GM12878 (cell line): ENCODE results near the gene PRCP. TPM values are rescaled to one million over a fixed set of nuclear protein-coding genes. Genes with fewer than 3 reads are reported as not detected.

Source experiments
- ATAC-seq: fragments of 200-7000 bp; cut with Tn5 transposase; 3 replicates; pipeline ENCODE4 v1.9.1; 2020; ENCODE audit warnings: mild to moderate bottlenecking, moderate library complexity
- BruUV-seq: library from RNA; stranded (reverse); fragments of 400-500 nt; replicated peaks from 2 replicates; lab custom pipeline; 2021; lab: Mats Ljungman, UMichigan
- CTCF ChIA-PET: fragments of 300-600 bp; sonication (Branson Sonifier 250); formaldehyde crosslinking; extraction: SDS; loops from one replicate; lab custom pipeline; 2021; ENCODE audit warnings: inconsistent platforms; lab: Yijun Ruan, JAX
- POLR2A ChIA-PET: fragments of 350-600 bp; formaldehyde crosslinking; extraction: SDS; loops from one replicate; lab custom pipeline; 2021; ENCODE audit warnings: inconsistent platforms; lab: Charles Lee
- RAD21 ChIA-PET: fragments of 300-600 bp; sonication (Branson Sonifier 250); formaldehyde crosslinking; loops from one replicate; lab custom pipeline; 2023; ENCODE audit warnings: antibody characterized with exemption; ENCODE audit not compliant: unreplicated experiment; lab: Charles Lee
- SMC1A ChIA-PET: fragments of 300-600 bp; sonication (Branson Sonifier 250); formaldehyde crosslinking; loops from one replicate; lab custom pipeline; 2023; ENCODE audit not compliant: unreplicated experiment, uncharacterized antibody; lab: Charles Lee
- DNase-seq: peaks from one replicate; pipeline ENCODE4 v3.0.0-alpha.2; 2011; ENCODE audit warnings: low read depth, low spot score
- FAIRE-seq: peaks from 3 replicates; lab custom pipeline; 2011; peaks lifted over from hg19 to GRCh38; lab: Jason Lieb, UNC
- H2AFZ ChIP-seq: 2 replicates; pipeline ENCODE4 v1.6.0; 2011; ENCODE audit warnings: low read depth, low read length, control low read depth; ENCODE audit not compliant: control insufficient read depth
- H3K27ac ChIP-seq: 2 replicates; pipeline ENCODE4 v1.5.1; 2011; ENCODE audit warnings: control low read depth; ENCODE audit not compliant: control insufficient read depth, insufficient read depth
- H3K27me3 ChIP-seq, 2 experiments: replicated peaks in 1 of 2; 2 replicates each; pipeline versions ENCODE4 v1.6.0 to v1.6.1; 2011; ENCODE audit warnings: low read length in 1 of 2; ENCODE audit not compliant: control insufficient read depth in 2 of 2, insufficient read depth in 2 of 2
- H3K36me3 ChIP-seq, 2 experiments: 2 replicates each; pipeline ENCODE4 v1.5.1; 2011; ENCODE audit warnings: low read length in 1 of 2; ENCODE audit not compliant: control insufficient read depth in 2 of 2, insufficient read depth in 2 of 2
- H3K4me1 ChIP-seq: 2 replicates; pipeline ENCODE4 v1.6.1; 2011; ENCODE audit warnings: mild to moderate bottlenecking, low read length, moderate library complexity, mixed read lengths; ENCODE audit not compliant: control insufficient read depth, insufficient read depth
- H3K4me2 ChIP-seq: 2 replicates; pipeline ENCODE4 v1.6.0; 2011; ENCODE audit warnings: control low read depth; ENCODE audit not compliant: control insufficient read depth, insufficient read depth
- H3K4me3 ChIP-seq: fragments of 200-600 bp; sonication (generic); 2 replicates; pipeline ENCODE4 v1.5.1; 2016
- H3K79me2 ChIP-seq: 2 replicates; pipeline ENCODE4 v1.6.0; 2011; ENCODE audit warnings: low read length; ENCODE audit not compliant: control insufficient read depth, insufficient read depth
- H3K9ac ChIP-seq: 2 replicates; pipeline ENCODE4 v1.8.0; 2011; ENCODE audit warnings: low read length, control low read depth, mixed read lengths; ENCODE audit not compliant: control insufficient read depth, insufficient read depth
- H3K9me3 ChIP-seq: replicated peaks from 3 replicates; pipeline ENCODE4 v1.5.1; 2011; ENCODE audit warnings: mild to moderate bottlenecking, low read length; ENCODE audit not compliant: control insufficient read depth, insufficient read depth
- H4K20me1 ChIP-seq: 2 replicates; pipeline ENCODE4 v1.6.0; 2011; ENCODE audit not compliant: control insufficient read depth, insufficient read depth
- ASH2L ChIP-seq: fragments of 300-600, 200-600 bp; sonication (generic); IDR thresholded peaks from 2 replicates; pipeline ENCODE4 v1.6.1; 2017; ENCODE audit warnings: low read depth, mild to moderate bottlenecking, borderline replicate concordance
- ATF7 ChIP-seq: fragments of 450-650 bp; IDR thresholded peaks from 2 replicates; pipeline ENCODE4 v1.6.1; 2016; ENCODE audit warnings: low read depth, mild to moderate bottlenecking
- DPF2 ChIP-seq: fragments of 450-650 bp; IDR thresholded peaks from 2 replicates; pipeline ENCODE4 v1.6.1; 2017; ENCODE audit warnings: mild to moderate bottlenecking
- EP300 ChIP-seq, 2 experiments: fragments of 150-350 bp in 1 of 2; IDR thresholded peaks; 2 replicates each; pipeline ENCODE4 v1.6.1; 2011 to 2012; ENCODE audit warnings: low read depth in 2 of 2, low read length in 2 of 2, borderline replicate concordance in 1 of 2, improper control_type of control experiment in 1 of 2, inconsistent platforms in 1 of 2; ENCODE audit not compliant: control insufficient read depth in 1 of 2
- FOS ChIP-seq: IDR thresholded peaks from 3 replicates; pipeline ENCODE4 v1.6.1; 2011; ENCODE audit warnings: borderline replicate concordance; ENCODE audit not compliant: insufficient read length; ENCODE audit errors: extremely low read depth
- FOXM1 ChIP-seq: IDR thresholded peaks from 2 replicates; pipeline ENCODE4 v1.6.1; 2012; ENCODE audit warnings: low read depth, mild to moderate bottlenecking, inconsistent platforms, low read length, moderate library complexity
- GABPA ChIP-seq: IDR thresholded peaks from 2 replicates; pipeline ENCODE4 v1.6.1; 2014; ENCODE audit warnings: antibody characterized with exemption, low read depth, mild to moderate bottlenecking, inconsistent platforms
- JUND ChIP-seq: IDR thresholded peaks from 2 replicates; pipeline ENCODE4 v1.6.1; 2012; ENCODE audit warnings: low read depth, mild to moderate bottlenecking, low read length, improper control_type of control experiment, moderate library complexity
- MEF2A ChIP-seq: IDR thresholded peaks from 2 replicates; pipeline ENCODE4 v1.6.1; 2011; ENCODE audit warnings: low read depth, mild to moderate bottlenecking, low read length, moderate library complexity; ENCODE audit not compliant: insufficient read depth
- MXI1 ChIP-seq: fragments of 150-350 bp; IDR thresholded peaks from 2 replicates; pipeline ENCODE4 v1.6.1; 2011; ENCODE audit warnings: low read depth, mild to moderate bottlenecking, inconsistent platforms, low read length, improper control_type of control experiment
- SUPT20H ChIP-seq: IDR thresholded peaks from 2 replicates; pipeline ENCODE4 v1.6.1; 2011; ENCODE audit warnings: low read depth, mild to moderate bottlenecking, low read length, moderate library complexity, borderline replicate concordance; ENCODE audit not compliant: control insufficient read depth
- YY1 ChIP-seq: IDR thresholded peaks from 2 replicates; pipeline ENCODE4 v1.6.1; 2011; ENCODE audit warnings: low read depth, mild to moderate bottlenecking, low read length
- WGBS: methylation state at CpG from one replicate; pipeline ENCODE4 v1.1.6; 2016; ENCODE audit warnings: low lambda C conversion rate; ENCODE audit not compliant: insufficient replicate concordance, insufficient coverage; ENCODE audit errors: missing lambda C conversion rate; 5-methylcytosine and 5-hydroxymethylcytosine counted together
- in situ Hi-C: fragments of 300-500 bp; cut with MboI; formaldehyde crosslinking; loops from 9 replicates; pipeline ENCODE4 v1.14.3; 2018; ENCODE audit warnings: mixed read lengths
- intact Hi-C: fragments of 100-400 bp; cut with micrococcal nuclease; formaldehyde crosslinking; loops from one replicate; pipeline ENCODE4 v1.14.2; 2022; ENCODE audit not compliant: unreplicated experiment
- polyA plus RNA-seq, 11 experiments: library from polyadenylated mRNA; depleted of rRNA in 4 of 11; unstranded in 6 of 11; stranded (reverse) in 5 of 11; fragments of >200 nt; fragmentation: Nextera tagmentation in 4 of 11; fragmentation: Illumina TruSeq in 1 of 11; extraction: Ambion mirVana in 4 of 11; extraction: Trizol in 1 of 11; gene quantifications; 1 replicate in 1 of 11; 2 replicates in 10 of 11; pipeline versions ENCODE4 v1.2.1 to v1.2.3, GENCODE V29; 2011 to 2016; ENCODE audit warnings: inconsistent platforms in 2 of 11, missing spikeins in 2 of 11, low read depth in 1 of 11
- total RNA-seq, 4 experiments: library from RNA; depleted of rRNA in 3 of 4; stranded (reverse); fragments of >200 nt in 3 of 4; fragmentation: Illumina TruSeq in 1 of 4; extraction: Trizol in 1 of 4; gene quantifications; 2 replicates each; pipeline versions ENCODE4 v1.2.1 to v1.2.3, GENCODE V29; 2013 to 2021
- TF ChIP-seq, protein P1 (sequence below): fragments of 450-650 bp; formaldehyde crosslinking; IDR thresholded peaks from 2 replicates; pipeline ENCODE4 v1.4.0; 2022; ENCODE audit warnings: mild to moderate bottlenecking, moderate library complexity
- TF ChIP-seq, protein P2 (sequence below): fragments of 450-650 bp; conservative IDR thresholded peaks from 2 replicates; pipeline ENCODE4 v1.6.1; 2017; ENCODE audit warnings: mild to moderate bottlenecking, moderate library complexity
- TF ChIP-seq, protein P3 (sequence below): IDR thresholded peaks from 2 replicates; pipeline ENCODE4 v1.6.1; 2012; ENCODE audit warnings: low read depth, low read length, improper control_type of control experiment

Gene PRCP
- total and polyA plus RNA-seq, 10 of the 15 experiments (the other 5 are each of a cell fraction or from before 2014, with no cell fraction given), result 14.9 to 43.6 (median 20.0) TPM

DNA sequence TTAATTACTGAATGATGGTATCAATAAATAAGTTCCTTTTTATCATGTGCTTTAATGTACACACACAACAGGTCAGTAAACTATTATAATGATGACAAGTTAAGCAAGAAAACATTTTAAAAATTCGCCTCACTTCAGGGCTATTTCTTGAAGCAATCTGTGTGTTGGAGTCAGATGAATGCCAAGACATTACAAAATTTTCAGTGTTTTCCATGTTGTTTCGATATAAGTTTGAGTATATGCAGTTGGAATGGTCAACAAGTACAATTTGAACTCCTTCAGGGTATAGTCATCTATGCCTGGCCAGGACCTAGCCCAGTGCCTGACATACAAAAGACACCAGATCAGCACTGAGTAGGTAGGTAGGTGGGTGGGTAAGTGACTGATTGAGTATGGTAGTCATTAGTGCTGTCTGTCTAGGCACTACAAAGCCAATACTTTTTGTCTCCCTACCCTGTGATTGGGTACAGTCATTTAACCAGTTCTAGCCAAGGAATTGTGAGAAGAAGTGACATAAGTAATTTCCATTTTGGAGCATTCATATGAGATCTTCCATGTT, 7.5 kb downstream of the PRCP start:
- no TSS peak for BruUV-seq
- FAIRE-seq (peak; percentile 75), ATAC-seq (no peak), DNase-seq (no peak)
- ChIA-PET POLR2A (no interaction called here), RAD21 (interaction anchor here (0.7 to 1.3 kb wide), 6 partner anchors 8 to 29 kb away, joined by 3 to 4 read pairs (median 3); partner anchors contain the start of genes DDIAS and PRCP), SMC1A (interaction anchor here (1.4 to 2.8 kb wide), 2 partner anchors 9 to 114 kb away, joined by 3 to 13 read pairs; no protein-coding TSS in a partner anchor), CTCF (interaction anchor here (1.5 to 7.7 kb wide), 3 partner anchors 25 to 924 kb away, joined by 3 to 46 read pairs (median 7); no protein-coding TSS in a partner anchor)
- H3K4me3 ChIP-seq, result no peak overlapping the region
- intact Hi-C loops (no loop called here), in situ Hi-C loops (no loop called here)
- H3K4me1 ChIP-seq, result peaks cover 12% of the 10 kb centered on the region; the same call in 1 of the 2 replicates
- WGBS, result 66% methylated on average over 2 of the region's 2 CpGs
- H3K9ac ChIP-seq, result no peak overlapping the region
- H3K4me2 ChIP-seq, result no peak overlapping the region
- H3K79me2 ChIP-seq, result no peaks in the 10 kb centered on the region; the same call in 1 of the 2 replicates
- no peaks in the 10 kb centered on the region for H3K27me3 ChIP-seq
- H3K36me3 ChIP-seq, result no peaks in the 10 kb centered on the region
- no peak overlapping the region for H3K27ac ChIP-seq
- no peaks in the 10 kb centered on the region for H4K20me1 ChIP-seq
- TF ChIP-seq GABPA (no peak), SUPT20H (no peak), MXI1 (no peak), FOS (no peak), EP300 (IDR thresholded peaks at IDR 0.05; ENCODE audit: borderline replicate concordance in 1 of 2, control insufficient read depth in 1 of 2, low read depth in 2 of 2, low read length in 2 of 2) (no peak), FOXM1 (no peak), MEF2A (no peak), YY1 (no peak), ASH2L (no peak), DPF2 (no peak), ATF7 (no peak), JUND (no peak)
- TF ChIP-seq, protein P1, sequence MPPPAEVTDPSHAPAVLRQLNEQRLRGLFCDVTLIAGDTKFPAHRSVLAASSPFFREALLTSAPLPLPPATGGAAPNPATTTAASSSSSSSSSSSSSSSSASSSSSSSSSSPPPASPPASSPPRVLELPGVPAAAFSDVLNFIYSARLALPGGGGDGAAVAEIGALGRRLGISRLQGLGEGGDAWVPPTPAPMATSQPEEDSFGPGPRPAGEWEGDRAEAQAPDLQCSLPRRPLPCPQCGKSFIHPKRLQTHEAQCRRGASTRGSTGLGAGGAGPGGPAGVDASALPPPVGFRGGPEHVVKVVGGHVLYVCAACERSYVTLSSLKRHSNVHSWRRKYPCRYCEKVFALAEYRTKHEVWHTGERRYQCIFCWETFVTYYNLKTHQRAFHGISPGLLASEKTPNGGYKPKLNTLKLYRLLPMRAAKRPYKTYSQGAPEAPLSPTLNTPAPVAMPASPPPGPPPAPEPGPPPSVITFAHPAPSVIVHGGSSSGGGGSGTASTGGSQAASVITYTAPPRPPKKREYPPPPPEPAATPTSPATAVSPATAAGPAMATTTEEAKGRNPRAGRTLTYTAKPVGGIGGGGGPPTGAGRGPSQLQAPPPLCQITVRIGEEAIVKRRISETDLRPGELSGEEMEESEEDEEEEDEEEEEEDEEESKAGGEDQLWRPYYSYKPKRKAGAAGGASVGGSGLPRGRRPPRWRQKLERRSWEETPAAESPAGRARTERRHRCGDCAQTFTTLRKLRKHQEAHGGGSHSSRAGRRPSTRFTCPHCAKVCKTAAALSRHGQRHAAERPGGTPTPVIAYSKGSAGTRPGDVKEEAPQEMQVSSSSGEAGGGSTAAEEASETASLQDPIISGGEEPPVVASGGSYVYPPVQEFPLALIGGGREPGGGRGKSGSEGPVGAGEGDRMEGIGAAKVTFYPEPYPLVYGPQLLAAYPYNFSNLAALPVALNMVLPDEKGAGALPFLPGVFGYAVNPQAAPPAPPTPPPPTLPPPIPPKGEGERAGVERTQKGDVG (CRISPR knock-in tag), result no peak
- TF ChIP-seq, protein P2, sequence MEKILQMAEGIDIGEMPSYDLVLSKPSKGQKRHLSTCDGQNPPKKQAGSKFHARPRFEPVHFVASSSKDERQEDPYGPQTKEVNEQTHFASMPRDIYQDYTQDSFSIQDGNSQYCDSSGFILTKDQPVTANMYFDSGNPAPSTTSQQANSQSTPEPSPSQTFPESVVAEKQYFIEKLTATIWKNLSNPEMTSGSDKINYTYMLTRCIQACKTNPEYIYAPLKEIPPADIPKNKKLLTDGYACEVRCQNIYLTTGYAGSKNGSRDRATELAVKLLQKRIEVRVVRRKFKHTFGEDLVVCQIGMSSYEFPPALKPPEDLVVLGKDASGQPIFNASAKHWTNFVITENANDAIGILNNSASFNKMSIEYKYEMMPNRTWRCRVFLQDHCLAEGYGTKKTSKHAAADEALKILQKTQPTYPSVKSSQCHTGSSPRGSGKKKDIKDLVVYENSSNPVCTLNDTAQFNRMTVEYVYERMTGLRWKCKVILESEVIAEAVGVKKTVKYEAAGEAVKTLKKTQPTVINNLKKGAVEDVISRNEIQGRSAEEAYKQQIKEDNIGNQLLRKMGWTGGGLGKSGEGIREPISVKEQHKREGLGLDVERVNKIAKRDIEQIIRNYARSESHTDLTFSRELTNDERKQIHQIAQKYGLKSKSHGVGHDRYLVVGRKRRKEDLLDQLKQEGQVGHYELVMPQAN, result no peak
- TF ChIP-seq, protein P3, sequence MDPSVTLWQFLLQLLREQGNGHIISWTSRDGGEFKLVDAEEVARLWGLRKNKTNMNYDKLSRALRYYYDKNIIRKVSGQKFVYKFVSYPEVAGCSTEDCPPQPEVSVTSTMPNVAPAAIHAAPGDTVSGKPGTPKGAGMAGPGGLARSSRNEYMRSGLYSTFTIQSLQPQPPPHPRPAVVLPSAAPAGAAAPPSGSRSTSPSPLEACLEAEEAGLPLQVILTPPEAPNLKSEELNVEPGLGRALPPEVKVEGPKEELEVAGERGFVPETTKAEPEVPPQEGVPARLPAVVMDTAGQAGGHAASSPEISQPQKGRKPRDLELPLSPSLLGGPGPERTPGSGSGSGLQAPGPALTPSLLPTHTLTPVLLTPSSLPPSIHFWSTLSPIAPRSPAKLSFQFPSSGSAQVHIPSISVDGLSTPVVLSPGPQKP, result no peak
- peaks cover 3% of the 10 kb centered on the region; the same call in 1 of the 3 replicates for H3K9me3 ChIP-seq
- H2AFZ ChIP-seq, result no peak overlapping the region
